WTC11 (cell line): Measurements from ENCODE around the gene P3H3. TPM values are rescaled to one million over a fixed set of nuclear protein-coding genes. Genes with fewer than 3 reads are reported as not detected.

ENCODE experiments used
- ATAC-seq: fragments of 200-7000 bp; cut with Tn5 transposase; 2 replicates; pipeline ENCODE4 v1.10.0; 2021; ENCODE audit warnings: mild to moderate bottlenecking, moderate library complexity
- CTCF ChIA-PET: fragments of 300-600 bp; sonication (Branson Sonifier 250); formaldehyde crosslinking; loops from one replicate; lab custom pipeline; 2021; ENCODE audit warnings: antibody characterized with exemption; lab: Charles Lee
- POLR2A ChIA-PET: fragments of 350-600 bp; sonication (Branson Sonifier 250); formaldehyde crosslinking; loops from one replicate; lab custom pipeline; 2021; ENCODE audit warnings: antibody characterized with exemption; lab: Charles Lee
- DNase-seq: peaks from one replicate; pipeline ENCODE4 v3.0.0; 2021; ENCODE audit warnings: low spot score
- H3K27ac Mint-ChIP-seq: 2 replicates; pipeline ENCODE4 v1.8.0; 2021; ENCODE audit warnings: mixed read lengths
- H3K27me3 Mint-ChIP-seq: 2 replicates; pipeline ENCODE4 v1.8.0; 2021; ENCODE audit warnings: low read depth, mild to moderate bottlenecking, moderate library complexity, mixed read lengths
- H3K36me3 Mint-ChIP-seq: 2 replicates; pipeline ENCODE4 v1.8.0; 2021; ENCODE audit warnings: mixed read lengths
- H3K4me1 Mint-ChIP-seq: 2 replicates; pipeline ENCODE4 v1.8.0; 2022; ENCODE audit warnings: mixed read lengths
- H3K4me3 Mint-ChIP-seq: 2 replicates; pipeline ENCODE4 v1.8.0; 2021; ENCODE audit warnings: mild to moderate bottlenecking, moderate library complexity, mixed read lengths
- H3K9me3 Mint-ChIP-seq: 2 replicates; pipeline ENCODE4 v1.8.0; 2021; ENCODE audit warnings: mixed read lengths
- CREB1 ChIP-seq: sonication (generic); formaldehyde crosslinking; IDR thresholded peaks from 2 replicates; pipeline ENCODE4 v1.8.0; 2023; ENCODE audit warnings: mild to moderate bottlenecking, missing genetic modification reagents
- FOXP1 ChIP-seq: sonication (generic); formaldehyde crosslinking; IDR thresholded peaks from 2 replicates; pipeline ENCODE4 v1.8.0; 2022; ENCODE audit warnings: missing genetic modification reagents, mild to moderate bottlenecking, moderate library complexity, borderline replicate concordance
- JUN ChIP-seq: sonication (generic); formaldehyde crosslinking; IDR thresholded peaks from 2 replicates; pipeline ENCODE4 v1.8.0; 2023; ENCODE audit warnings: mild to moderate bottlenecking, missing genetic modification reagents
- MYBL2 ChIP-seq: sonication (generic); formaldehyde crosslinking; IDR thresholded peaks from 2 replicates; pipeline ENCODE4 v1.8.1; 2023; ENCODE audit warnings: mild to moderate bottlenecking, moderate library complexity, missing genetic modification reagents
- NFE2L1 ChIP-seq: sonication (generic); formaldehyde crosslinking; IDR thresholded peaks from 2 replicates; pipeline ENCODE4 v1.8.1; 2023; ENCODE audit warnings: missing genetic modification reagents
- NR2C2 ChIP-seq: sonication (generic); formaldehyde crosslinking; IDR thresholded peaks from 2 replicates; pipeline ENCODE4 v1.8.0; 2022; ENCODE audit warnings: mild to moderate bottlenecking, missing genetic modification reagents
- RORB ChIP-seq: fragments of 250-450 bp; sonication (Bioruptor Pico); IDR thresholded peaks from 2 replicates; pipeline ENCODE4 v1.9.0; 2021; ENCODE audit warnings: mild to moderate bottlenecking
- SMAD4 ChIP-seq: sonication (generic); formaldehyde crosslinking; IDR thresholded peaks from 2 replicates; pipeline ENCODE4 v1.8.0; 2022; ENCODE audit warnings: mild to moderate bottlenecking, missing genetic modification reagents
- SP1 ChIP-seq: sonication (generic); formaldehyde crosslinking; conservative IDR thresholded peaks from 2 replicates; pipeline ENCODE4 v1.8.1; 2022; ENCODE audit warnings: missing genetic modification reagents
- TP53 ChIP-seq: sonication (generic); formaldehyde crosslinking; IDR thresholded peaks from 2 replicates; pipeline ENCODE4 v1.8.1; 2023; ENCODE audit warnings: mild to moderate bottlenecking, missing genetic modification reagents
- ZBTB43 ChIP-seq: sonication (generic); formaldehyde crosslinking; IDR thresholded peaks from 2 replicates; pipeline ENCODE4 v1.8.1; 2023; ENCODE audit warnings: mild to moderate bottlenecking, missing genetic modification reagents
- ZNF219 ChIP-seq: sonication (generic); formaldehyde crosslinking; IDR thresholded peaks from 2 replicates; pipeline ENCODE4 v1.8.0; 2023; ENCODE audit warnings: missing genetic modification reagents, mild to moderate bottlenecking, borderline replicate concordance
- ZNF263 ChIP-seq: sonication (generic); formaldehyde crosslinking; IDR thresholded peaks from 2 replicates; pipeline ENCODE4 v1.8.1; 2022; ENCODE audit warnings: low read depth, mild to moderate bottlenecking, moderate library complexity, missing genetic modification reagents
- ZNF396 ChIP-seq: fragments of 250-450 bp; sonication (Bioruptor Pico); IDR thresholded peaks from 2 replicates; pipeline ENCODE4 v1.8.0; 2021; ENCODE audit warnings: mild to moderate bottlenecking, moderate library complexity, borderline replicate concordance
- ZNF423 ChIP-seq: fragments of 250-450 bp; sonication (Bioruptor Pico); IDR thresholded peaks from 2 replicates; pipeline ENCODE4 v2.1.2; 2022; ENCODE audit warnings: mild to moderate bottlenecking, moderate library complexity
- ZNF532 ChIP-seq: fragments of 250-450 bp; sonication (Bioruptor Pico); IDR thresholded peaks from 2 replicates; pipeline ENCODE4 v1.9.0; 2021; ENCODE audit warnings: mild to moderate bottlenecking, borderline replicate concordance
- ZNF671 ChIP-seq: fragments of 250-450 bp; sonication (Bioruptor Pico); IDR thresholded peaks from 2 replicates; pipeline ENCODE4 v1.8.0; 2021; ENCODE audit warnings: mild to moderate bottlenecking
- total RNA-seq: library from RNA; stranded (reverse); gene quantifications from 3 replicates; pipeline ENCODE4 v1.2.3, GENCODE V29; 2021
- TF ChIP-seq, protein P1 (sequence below): fragments of 250-450 bp; sonication (Bioruptor Pico); IDR thresholded peaks from 2 replicates; pipeline ENCODE4 v1.9.0; 2021; ENCODE audit warnings: mild to moderate bottlenecking
- TF ChIP-seq, protein P2 (sequence below): sonication (generic); formaldehyde crosslinking; IDR thresholded peaks from 2 replicates; pipeline ENCODE4 v1.8.1; 2023; ENCODE audit warnings: mild to moderate bottlenecking, missing genetic modification reagents, borderline replicate concordance
- TF ChIP-seq, protein P3 (sequence below): sonication (generic); formaldehyde crosslinking; IDR thresholded peaks from 2 replicates; pipeline ENCODE4 v1.8.1; 2023; ENCODE audit warnings: mild to moderate bottlenecking, moderate library complexity, missing genetic modification reagents
- TF ChIP-seq, protein P4 (sequence below): sonication (generic); formaldehyde crosslinking; IDR thresholded peaks from 2 replicates; pipeline ENCODE4 v1.8.1; 2023; ENCODE audit warnings: mild to moderate bottlenecking, missing genetic modification reagents

Gene P3H3
- total RNA-seq, 1 experiment from 2014 or later, result 50.7 TPM

- TF ChIP-seq ZBTB43 (CRISPR knock-in tag), result no peak
- TF ChIP-seq JUN (CRISPR knock-in tag), result no peak
These were observed 3.3 kb downstream of the P3H3 start (continued) for GRCh38 chr12:6831450-6831995.

DNA sequence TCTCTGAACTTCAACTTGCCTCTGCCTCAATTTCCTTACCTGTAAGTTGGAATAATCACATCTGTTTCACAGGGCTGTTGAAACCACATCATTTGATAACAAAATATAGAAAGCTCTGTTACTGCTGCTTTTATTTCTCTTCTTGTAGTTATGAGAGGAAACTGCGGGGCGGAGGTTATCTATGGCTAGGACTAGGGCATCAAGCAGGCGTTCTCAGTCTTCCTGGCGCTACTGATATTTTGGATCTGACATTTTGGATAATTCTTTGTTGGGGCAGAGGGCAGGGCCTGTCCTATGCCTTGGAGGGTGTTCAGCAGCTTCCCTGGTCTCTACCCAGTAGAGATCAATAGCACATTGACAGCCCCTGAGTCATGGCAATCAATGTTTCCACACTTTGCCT, 3.9 kb downstream of the P3H3 start:
- Mint-ChIP-seq H3K27me3 (no peaks in the 10 kb centered on the region; the same call in 1 of the 2 replicates), H3K4me1 (peaks cover 23% of the 10 kb centered on the region), H3K36me3 (peaks cover 45% of the 10 kb centered on the region), H3K4me3 (no peak overlapping the region), H3K9me3 (no peaks in the 10 kb centered on the region), H3K27ac (no peak overlapping the region)
- ChIA-PET POLR2A (no interaction called here), CTCF (interaction anchor here (1.0 to 8.9 kb wide), 3 partner anchors 62 to 78 kb away, joined by 3 to 110 read pairs (median 46); partner anchors contain the start of genes LAG3, MLF2 and PTMS)
- ATAC-seq (no peak), DNase-seq (no peak)
- TF ChIP-seq TP53 (no peak), RORB (no peak), ZNF671 (CRISPR knock-in tag) (no peak), FOXP1 (CRISPR knock-in tag) (no peak), NFE2L1 (CRISPR knock-in tag) (no peak), NR2C2 (CRISPR knock-in tag) (no peak), MYBL2 (no peak), SP1 (CRISPR knock-in tag) (no peak), ZNF263 (CRISPR knock-in tag) (no peak), ZNF423 (CRISPR knock-in tag) (no peak), SMAD4 (CRISPR knock-in tag) (no peak), ZNF396 (CRISPR knock-in tag) (no peak), ZNF532 (CRISPR knock-in tag) (no peak), CREB1 (CRISPR knock-in tag) (no peak), ZNF219 (CRISPR knock-in tag) (no peak)
- TF ChIP-seq, protein P1, sequence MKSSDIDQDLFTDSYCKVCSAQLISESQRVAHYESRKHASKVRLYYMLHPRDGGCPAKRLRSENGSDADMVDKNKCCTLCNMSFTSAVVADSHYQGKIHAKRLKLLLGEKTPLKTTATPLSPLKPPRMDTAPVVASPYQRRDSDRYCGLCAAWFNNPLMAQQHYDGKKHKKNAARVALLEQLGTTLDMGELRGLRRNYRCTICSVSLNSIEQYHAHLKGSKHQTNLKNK (CRISPR knock-in tag), result no peak
- TF ChIP-seq, protein P2, sequence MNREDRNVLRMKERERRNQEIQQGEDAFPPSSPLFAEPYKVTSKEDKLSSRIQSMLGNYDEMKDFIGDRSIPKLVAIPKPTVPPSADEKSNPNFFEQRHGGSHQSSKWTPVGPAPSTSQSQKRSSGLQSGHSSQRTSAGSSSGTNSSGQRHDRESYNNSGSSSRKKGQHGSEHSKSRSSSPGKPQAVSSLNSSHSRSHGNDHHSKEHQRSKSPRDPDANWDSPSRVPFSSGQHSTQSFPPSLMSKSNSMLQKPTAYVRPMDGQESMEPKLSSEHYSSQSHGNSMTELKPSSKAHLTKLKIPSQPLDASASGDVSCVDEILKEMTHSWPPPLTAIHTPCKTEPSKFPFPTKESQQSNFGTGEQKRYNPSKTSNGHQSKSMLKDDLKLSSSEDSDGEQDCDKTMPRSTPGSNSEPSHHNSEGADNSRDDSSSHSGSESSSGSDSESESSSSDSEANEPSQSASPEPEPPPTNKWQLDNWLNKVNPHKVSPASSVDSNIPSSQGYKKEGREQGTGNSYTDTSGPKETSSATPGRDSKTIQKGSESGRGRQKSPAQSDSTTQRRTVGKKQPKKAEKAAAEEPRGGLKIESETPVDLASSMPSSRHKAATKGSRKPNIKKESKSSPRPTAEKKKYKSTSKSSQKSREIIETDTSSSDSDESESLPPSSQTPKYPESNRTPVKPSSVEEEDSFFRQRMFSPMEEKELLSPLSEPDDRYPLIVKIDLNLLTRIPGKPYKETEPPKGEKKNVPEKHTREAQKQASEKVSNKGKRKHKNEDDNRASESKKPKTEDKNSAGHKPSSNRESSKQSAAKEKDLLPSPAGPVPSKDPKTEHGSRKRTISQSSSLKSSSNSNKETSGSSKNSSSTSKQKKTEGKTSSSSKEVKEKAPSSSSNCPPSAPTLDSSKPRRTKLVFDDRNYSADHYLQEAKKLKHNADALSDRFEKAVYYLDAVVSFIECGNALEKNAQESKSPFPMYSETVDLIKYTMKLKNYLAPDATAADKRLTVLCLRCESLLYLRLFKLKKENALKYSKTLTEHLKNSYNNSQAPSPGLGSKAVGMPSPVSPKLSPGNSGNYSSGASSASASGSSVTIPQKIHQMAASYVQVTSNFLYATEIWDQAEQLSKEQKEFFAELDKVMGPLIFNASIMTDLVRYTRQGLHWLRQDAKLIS (CRISPR knock-in tag), result no peak
- TF ChIP-seq, protein P3, sequence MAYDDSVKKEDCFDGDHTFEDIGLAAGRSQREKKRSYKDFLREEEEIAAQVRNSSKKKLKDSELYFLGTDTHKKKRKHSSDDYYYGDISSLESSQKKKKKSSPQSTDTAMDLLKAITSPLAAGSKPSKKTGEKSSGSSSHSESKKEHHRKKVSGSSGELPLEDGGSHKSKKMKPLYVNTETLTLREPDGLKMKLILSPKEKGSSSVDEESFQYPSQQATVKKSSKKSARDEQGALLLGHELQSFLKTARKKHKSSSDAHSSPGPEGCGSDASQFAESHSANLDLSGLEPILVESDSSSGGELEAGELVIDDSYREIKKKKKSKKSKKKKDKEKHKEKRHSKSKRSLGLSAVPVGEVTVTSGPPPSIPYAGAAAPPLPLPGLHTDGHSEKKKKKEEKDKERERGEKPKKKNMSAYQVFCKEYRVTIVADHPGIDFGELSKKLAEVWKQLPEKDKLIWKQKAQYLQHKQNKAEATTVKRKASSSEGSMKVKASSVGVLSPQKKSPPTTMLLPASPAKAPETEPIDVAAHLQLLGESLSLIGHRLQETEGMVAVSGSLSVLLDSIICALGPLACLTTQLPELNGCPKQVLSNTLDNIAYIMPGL (CRISPR knock-in tag), result no peak
- TF ChIP-seq, protein P4, sequence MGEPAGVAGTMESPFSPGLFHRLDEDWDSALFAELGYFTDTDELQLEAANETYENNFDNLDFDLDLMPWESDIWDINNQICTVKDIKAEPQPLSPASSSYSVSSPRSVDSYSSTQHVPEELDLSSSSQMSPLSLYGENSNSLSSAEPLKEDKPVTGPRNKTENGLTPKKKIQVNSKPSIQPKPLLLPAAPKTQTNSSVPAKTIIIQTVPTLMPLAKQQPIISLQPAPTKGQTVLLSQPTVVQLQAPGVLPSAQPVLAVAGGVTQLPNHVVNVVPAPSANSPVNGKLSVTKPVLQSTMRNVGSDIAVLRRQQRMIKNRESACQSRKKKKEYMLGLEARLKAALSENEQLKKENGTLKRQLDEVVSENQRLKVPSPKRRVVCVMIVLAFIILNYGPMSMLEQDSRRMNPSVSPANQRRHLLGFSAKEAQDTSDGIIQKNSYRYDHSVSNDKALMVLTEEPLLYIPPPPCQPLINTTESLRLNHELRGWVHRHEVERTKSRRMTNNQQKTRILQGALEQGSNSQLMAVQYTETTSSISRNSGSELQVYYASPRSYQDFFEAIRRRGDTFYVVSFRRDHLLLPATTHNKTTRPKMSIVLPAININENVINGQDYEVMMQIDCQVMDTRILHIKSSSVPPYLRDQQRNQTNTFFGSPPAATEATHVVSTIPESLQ (CRISPR knock-in tag), result no peak
